Measurements from ENCODE around the gene TSHZ1. TPM values are rescaled to one million over a fixed set of nuclear protein-coding genes. Genes with fewer than 3 reads are reported as not detected.

Gene TSHZ1
- total and polyA plus RNA-seq, 2 of the 8 experiments (the other 6 are each of a cell fraction or from before 2014, with no cell fraction given) = 0.03 to 0.32 TPM

GRCh38 chr18:75214766-75215510 is 4.3 kb downstream of the TSHZ1 start:
- no peak overlapping the region for H3K4me3 ChIP-seq (ENCODE audit: extremely low read depth in 1 of 4, insufficient read depth in 2 of 4, low read depth in 3 of 4, low read length in 4 of 4)
- no peaks in the 10 kb centered on the region for H3K36me3 ChIP-seq (ENCODE audit: control insufficient read depth in 2 of 4, insufficient read depth in 4 of 4, low read length in 3 of 4)
- TF ChIP-seq, protein P1, sequence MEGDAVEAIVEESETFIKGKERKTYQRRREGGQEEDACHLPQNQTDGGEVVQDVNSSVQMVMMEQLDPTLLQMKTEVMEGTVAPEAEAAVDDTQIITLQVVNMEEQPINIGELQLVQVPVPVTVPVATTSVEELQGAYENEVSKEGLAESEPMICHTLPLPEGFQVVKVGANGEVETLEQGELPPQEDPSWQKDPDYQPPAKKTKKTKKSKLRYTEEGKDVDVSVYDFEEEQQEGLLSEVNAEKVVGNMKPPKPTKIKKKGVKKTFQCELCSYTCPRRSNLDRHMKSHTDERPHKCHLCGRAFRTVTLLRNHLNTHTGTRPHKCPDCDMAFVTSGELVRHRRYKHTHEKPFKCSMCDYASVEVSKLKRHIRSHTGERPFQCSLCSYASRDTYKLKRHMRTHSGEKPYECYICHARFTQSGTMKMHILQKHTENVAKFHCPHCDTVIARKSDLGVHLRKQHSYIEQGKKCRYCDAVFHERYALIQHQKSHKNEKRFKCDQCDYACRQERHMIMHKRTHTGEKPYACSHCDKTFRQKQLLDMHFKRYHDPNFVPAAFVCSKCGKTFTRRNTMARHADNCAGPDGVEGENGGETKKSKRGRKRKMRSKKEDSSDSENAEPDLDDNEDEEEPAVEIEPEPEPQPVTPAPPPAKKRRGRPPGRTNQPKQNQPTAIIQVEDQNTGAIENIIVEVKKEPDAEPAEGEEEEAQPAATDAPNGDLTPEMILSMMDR (IDR thresholded peaks at IDR 0.05; ENCODE audit: control extremely low read depth in 1 of 3, insufficient read depth in 1 of 3, low read depth in 1 of 3, low read length in 3 of 3) = no peak
- TF ChIP-seq, protein P2, sequence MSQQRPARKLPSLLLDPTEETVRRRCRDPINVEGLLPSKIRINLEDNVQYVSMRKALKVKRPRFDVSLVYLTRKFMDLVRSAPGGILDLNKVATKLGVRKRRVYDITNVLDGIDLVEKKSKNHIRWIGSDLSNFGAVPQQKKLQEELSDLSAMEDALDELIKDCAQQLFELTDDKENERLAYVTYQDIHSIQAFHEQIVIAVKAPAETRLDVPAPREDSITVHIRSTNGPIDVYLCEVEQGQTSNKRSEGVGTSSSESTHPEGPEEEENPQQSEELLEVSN (IDR thresholded peaks at IDR 0.05) = no peak

More at GRCh38 chr18:75214766-75215510, 4.3 kb downstream of the TSHZ1 start:
- no peak overlapping the region for H3K14ac ChIP-seq (ENCODE audit: insufficient read length)
- H4K8ac ChIP-seq (ENCODE audit: extremely low read depth, insufficient read depth, low read length) = no peak overlapping the region
- H3K4me1 ChIP-seq (replicated peaks in 1 of 4; ENCODE audit: control insufficient read depth in 3 of 4, insufficient read depth in 4 of 4, low read length in 3 of 4) = peaks cover 0 to 5% (median 4%) of the 10 kb centered on the region in 4 experiments; a peak in 4 of 7 replicates
- H2BK120ac ChIP-seq (replicated peaks; ENCODE audit: low read depth, low read length) = no peak overlapping the region
- no peak overlapping the region for H3K56ac ChIP-seq (replicated peaks; ENCODE audit: insufficient read length, low read depth, low read length)
- H3K23me2 ChIP-seq (ENCODE audit: low read depth, low read length) = peaks cover 11% of the 10 kb centered on the region
- H3K79me1 ChIP-seq (ENCODE audit: low read depth, low read length) = no peaks in the 10 kb centered on the region
- no peaks in the 10 kb centered on the region for H3K9me3 ChIP-seq (ENCODE audit: insufficient read depth in 2 of 2, low read depth in 1 of 2, low read length in 1 of 2)
- no peak overlapping the region for H2AK5ac ChIP-seq (ENCODE audit: low read depth, low read length)
- no peak overlapping the region for H4K5ac ChIP-seq (ENCODE audit: insufficient read length, low read depth, low read length)
- WGBS, 2 experiments (ENCODE audit: extremely low coverage in 1 of 2, insufficient coverage in 1 of 2, insufficient read length in 1 of 2, insufficient replicate concordance in 2 of 2, low coverage in 1 of 2, low lambda C conversion rate in 2 of 2, missing lambda C conversion rate in 1 of 2) = 93% methylated on average over 12 of the region's 12 CpGs; no CpG with 5 or more reads in 1 of the 2 experiments
- H3K27me3 ChIP-seq (replicated peaks in 1 of 4; ENCODE audit: control insufficient read depth in 3 of 4, extremely low read depth in 1 of 4, insufficient read depth in 3 of 4, low read length in 3 of 4) = peaks cover 18 to 36% (median 32%) of the 10 kb centered on the region in 4 experiments
- no peak overlapping the region for H3K27ac ChIP-seq (ENCODE audit: low read depth, low read length)
- no peak overlapping the region for H2BK20ac ChIP-seq (ENCODE audit: low read length)
- H2BK12ac ChIP-seq (ENCODE audit: low read depth, low read length) = no peak overlapping the region
- no peak overlapping the region for H4K91ac ChIP-seq (replicated peaks; ENCODE audit: insufficient read length, low read length)
- no peak overlapping the region for H3K9ac ChIP-seq (replicated peaks in 1 of 4; ENCODE audit: extremely low read depth in 1 of 4, low read depth in 3 of 4, low read length in 3 of 4)
- no peaks in the 10 kb centered on the region for H3K79me2 ChIP-seq (ENCODE audit: control insufficient read depth in 1 of 2, insufficient read depth in 2 of 2, low read length in 2 of 2)
- ChIA-PET CTCF (ENCODE audit: partially characterized antibody) (interaction anchor here (0.7 kb wide), 1 partner anchor 126 kb away, joined by 3 read pairs; no protein-coding TSS in a partner anchor), POLR2A (ENCODE audit: partially characterized antibody) (no interaction called here)
- H3K23ac ChIP-seq (ENCODE audit: insufficient read length) = no peak overlapping the region
- no peak overlapping the region for H3K4me2 ChIP-seq (ENCODE audit: insufficient read depth in 1 of 2, low read depth in 2 of 2, low read length in 2 of 2)
- peaks cover 1 to 2% of the 10 kb centered on the region in 2 experiments for H4K20me1 ChIP-seq (replicated peaks in 1 of 2; ENCODE audit: control insufficient read depth in 1 of 2, insufficient read depth in 2 of 2, low read length in 2 of 2)
- H2BK15ac ChIP-seq (ENCODE audit: low read length) = no peak overlapping the region
- H2BK5ac ChIP-seq (ENCODE audit: low read depth, low read length) = no peak overlapping the region
- FAIRE-seq (no peak), DNase-seq (ENCODE audit: low read depth in 1 of 2, low spot score in 2 of 2) (no peak)
- H2AFZ ChIP-seq (ENCODE audit: low read length) = no peak overlapping the region
- H3K18ac ChIP-seq (ENCODE audit: extremely low read depth, low read length) = no peak overlapping the region
- H3K4ac ChIP-seq (replicated peaks; ENCODE audit: insufficient read length, low read depth, low read length) = no peak overlapping the region
